ENCODE results near the gene EBI3.

DNA sequence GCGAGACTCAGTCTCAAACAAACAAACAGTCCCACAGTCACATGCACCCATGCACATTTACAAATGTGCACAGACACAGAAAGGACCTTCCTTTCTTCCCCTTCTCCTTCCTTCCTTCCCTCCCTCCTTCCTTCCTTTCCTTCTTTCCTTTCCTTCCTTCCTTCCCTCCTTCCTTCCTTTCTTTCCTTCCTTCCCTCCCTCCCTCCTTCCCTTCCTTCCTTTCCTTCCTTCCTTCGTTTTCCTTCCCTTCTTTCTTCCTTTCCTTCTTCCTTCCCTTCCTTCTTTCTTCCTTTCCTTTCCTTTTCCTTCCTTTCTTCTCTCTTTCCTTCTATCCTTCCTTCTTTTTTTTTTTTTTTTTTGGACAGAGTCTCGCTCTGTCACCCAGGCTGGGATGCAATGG is 16.2 kb upstream of the EBI3 start:
- TF ChIP-seq YY1 (IDR thresholded peaks at IDR 0.05; ENCODE audit: insufficient read depth, insufficient read length) = no peak
- TF ChIP-seq SUZ12 (IDR thresholded peaks at IDR 0.05; ENCODE audit: extremely low read depth, insufficient read depth, insufficient read length) = no peak
- TF ChIP-seq ZNF274 (IDR thresholded peaks at IDR 0.05; ENCODE audit: low read depth, low read length) = no peak
